Muscle layer of duodenum (tissue), 2 donors: Measurements from ENCODE around the gene SPTLC3.

ENCODE experiments used
- H3K27ac ChIP-seq: one replicate; pipeline ENCODE4 v1.7.0; 2013; ENCODE audit warnings: mild to moderate bottlenecking, low read length
- H3K27me3 ChIP-seq: one replicate; pipeline ENCODE4 v1.7.0; 2013; ENCODE audit warnings: low read depth, mild to moderate bottlenecking, control low read depth, low read length
- H3K36me3 ChIP-seq, 2 donors: one replicate each; pipeline ENCODE4 v1.7.0; 2013; ENCODE audit warnings: low read length in 2 of 2, control low read depth in 1 of 2, mild to moderate bottlenecking in 1 of 2; ENCODE audit not compliant: insufficient read depth in 2 of 2, control insufficient read depth in 1 of 2
- H3K4me1 ChIP-seq, 2 donors: one replicate each; pipeline ENCODE4 v1.7.0; 2013; ENCODE audit warnings: low read length in 2 of 2, mild to moderate bottlenecking in 2 of 2, control low read depth in 1 of 2, moderate library complexity in 1 of 2; ENCODE audit not compliant: insufficient read depth in 2 of 2, control insufficient read depth in 1 of 2
- H3K4me3 ChIP-seq, 2 donors: one replicate each; pipeline ENCODE4 v1.7.0; 2013; ENCODE audit warnings: low read length in 2 of 2, low read depth in 1 of 2, mild to moderate bottlenecking in 1 of 2
- H3K9me3 ChIP-seq, 2 donors: one replicate each; pipeline ENCODE4 v1.7.0; 2013; ENCODE audit warnings: low read length in 2 of 2, control low read depth in 1 of 2, mild to moderate bottlenecking in 1 of 2; ENCODE audit not compliant: control insufficient read depth in 1 of 2
- donor health status: healthy.

The SPTLC3 gene

GRCh38 chr20:13205848-13206434 is 197.2 kb downstream of the SPTLC3 start:
- Histone ChIP-seq H3K27ac (no peak overlapping the region), H3K4me3 (no peak overlapping the region), H3K9me3 (no peaks in the 10 kb centered on the region), H3K36me3 (no peaks in the 10 kb centered on the region), H3K4me1 (no peaks in the 10 kb centered on the region), H3K27me3 (no peaks in the 10 kb centered on the region)

- H3K36me3 ChIP-seq, result no peaks in the 10 kb centered on the region
- H3K4me3 ChIP-seq, result no peak overlapping the region
- H3K9me3 ChIP-seq, result no peaks in the 10 kb centered on the region
- no peaks in the 10 kb centered on the region for H3K27me3 ChIP-seq
- no peak overlapping the region for H3K27ac ChIP-seq
- no peaks in the 10 kb centered on the region for H3K4me1 ChIP-seq
Measured at GRCh38 chr20:13207016-13207415, 198.2 kb downstream of the SPTLC3 start.

GRCh38 chr20:13211956-13212618 is 203.3 kb downstream of the SPTLC3 start:
- Histone ChIP-seq H3K27me3 (no peaks in the 10 kb centered on the region), H3K36me3 (no peaks in the 10 kb centered on the region), H3K9me3 (no peaks in the 10 kb centered on the region), H3K4me1 (no peaks in the 10 kb centered on the region), H3K4me3 (no peak overlapping the region), H3K27ac (no peak overlapping the region)

- no peak overlapping the region for H3K4me3 ChIP-seq
- H3K4me1 ChIP-seq, result no peaks in the 10 kb centered on the region
- no peak overlapping the region for H3K27ac ChIP-seq
- H3K27me3 ChIP-seq, result no peaks in the 10 kb centered on the region
- H3K9me3 ChIP-seq, result no peaks in the 10 kb centered on the region
- H3K36me3 ChIP-seq, result no peaks in the 10 kb centered on the region
Measured at GRCh38 chr20:13212750-13213149, 204.0 kb downstream of the SPTLC3 start.

GRCh38 chr20:13213335-13213734 is 204.6 kb downstream of the SPTLC3 start:
- H3K27me3 ChIP-seq, result peaks cover 4% of the 10 kb centered on the region

GRCh38 chr20:13216533-13216932 is 207.8 kb downstream of the SPTLC3 start:
- Histone ChIP-seq H3K27ac (no peak overlapping the region), H3K27me3 (peaks cover 17% of the 10 kb centered on the region)

More at GRCh38 chr20:13213335-13213734, 204.6 kb downstream of the SPTLC3 start:
- Histone ChIP-seq H3K4me3 (no peak overlapping the region), H3K4me1 (no peaks in the 10 kb centered on the region), H3K36me3 (no peaks in the 10 kb centered on the region), H3K9me3 (no peaks in the 10 kb centered on the region), H3K27ac (no peak overlapping the region)

More at GRCh38 chr20:13216533-13216932, 207.8 kb downstream of the SPTLC3 start:
- Histone ChIP-seq H3K4me3 (no peak overlapping the region), H3K4me1 (peaks cover 0 to 18% of the 10 kb centered on the region in 2 donors), H3K36me3 (no peaks in the 10 kb centered on the region), H3K9me3 (no peaks in the 10 kb centered on the region)
